Vagina (tissue), 2 donors: ENCODE data around the gene FEM1B.

Source experiments
- CTCF ChIP-seq, 3 experiments: fragments of 450-650 bp in 2 of 3; fragments of 200-600 bp in 1 of 3; sonication (generic) in 1 of 3; IDR thresholded peaks; one replicate each; pipeline ENCODE4 v1.5.1; 2017 to 2019; ENCODE audit warnings: antibody characterized with exemption in 3 of 3, mild to moderate bottlenecking in 2 of 3, moderate library complexity in 2 of 3
- POLR2A ChIP-seq, 2 donors: fragments of 450-650 bp; IDR thresholded peaks; one replicate each; pipeline ENCODE4 v1.6.1; 2017; ENCODE audit warnings: antibody characterized with exemption in 2 of 2, mild to moderate bottlenecking in 2 of 2, moderate library complexity in 2 of 2
- POLR2AphosphoS5 ChIP-seq, 2 donors: sonication (generic); formaldehyde crosslinking; IDR thresholded peaks; one replicate each; pipeline ENCODE4 v1.9.0; 2017; ENCODE audit warnings: antibody characterized with exemption in 2 of 2, mild to moderate bottlenecking in 2 of 2, low read depth in 1 of 2; ENCODE audit not compliant: insufficient read depth in 1 of 2

- TF ChIP-seq POLR2A (IDR thresholded peaks at IDR 0.05) (no peak), POLR2AphosphoS5 (IDR thresholded peaks at IDR 0.05; ENCODE audit: insufficient read depth in 1 of 2, low read depth in 1 of 2) (no peak), CTCF (IDR thresholded peaks at IDR 0.05) (no peak)
These were observed 5.9 kb downstream of the FEM1B start for GRCh38 chr15:68283401-68283800.
